Pons (tissue), 1 donor: ENCODE measurements around the gene MVD.

Experiments
- DNase-seq: peaks from one replicate; pipeline ENCODE4 v3.0.0-alpha.2; 2016; ENCODE audit warnings: low spot score

MVD gene

GRCh38 chr16:88605186-88606147, 57.4 kb downstream of the MVD start:
- DNase-seq: no peak

GRCh38 chr16:88602091-88602490, 60.8 kb downstream of the MVD start:
- DNase-seq: no peak
